ENCODE results near the gene THBS2. TPM values are rescaled to one million over a fixed set of nuclear protein-coding genes. Genes with fewer than 3 reads are reported as not detected.

The THBS2 gene
- total and polyA plus RNA-seq, 10 of the 15 experiments (the other 5 are each of a cell fraction or from before 2014, with no cell fraction given): 0.07 to 0.10 TPM; not detected in 8

GRCh38 chr6:169266261-169266660, 12.6 kb upstream of the THBS2 start:
- no peak overlapping the region for H3K4me2 ChIP-seq (ENCODE audit: control insufficient read depth, insufficient read depth)
- no peak overlapping the region for H3K27ac ChIP-seq (ENCODE audit: control insufficient read depth, insufficient read depth)
- ChIA-PET CTCF (no interaction called here), SMC1A (ENCODE audit: uncharacterized antibody, unreplicated experiment) (no interaction called here), RAD21 (ENCODE audit: unreplicated experiment) (no interaction called here), POLR2A (no interaction called here)
- in situ Hi-C loops (cut with MboI): no loop called here
- H3K4me3 ChIP-seq: no peak overlapping the region
- FAIRE-seq (no peak), DNase-seq (ENCODE audit: low read depth, low spot score) (no peak), ATAC-seq (no peak)
- H3K27me3 ChIP-seq (replicated peaks in 1 of 2; ENCODE audit: control insufficient read depth in 2 of 2, insufficient read depth in 2 of 2, low read length in 1 of 2): no peaks in the 10 kb centered on the region
- no TSS peak for BruUV-seq (replicated peaks)
- intact Hi-C loops (cut with micrococcal nuclease; ENCODE audit: unreplicated experiment): no loop called here
- H4K20me1 ChIP-seq (ENCODE audit: control insufficient read depth, insufficient read depth): no peaks in the 10 kb centered on the region
- no peaks in the 10 kb centered on the region for H3K36me3 ChIP-seq (ENCODE audit: control insufficient read depth in 2 of 2, insufficient read depth in 2 of 2, low read length in 1 of 2)
- TF ChIP-seq, protein P1, sequence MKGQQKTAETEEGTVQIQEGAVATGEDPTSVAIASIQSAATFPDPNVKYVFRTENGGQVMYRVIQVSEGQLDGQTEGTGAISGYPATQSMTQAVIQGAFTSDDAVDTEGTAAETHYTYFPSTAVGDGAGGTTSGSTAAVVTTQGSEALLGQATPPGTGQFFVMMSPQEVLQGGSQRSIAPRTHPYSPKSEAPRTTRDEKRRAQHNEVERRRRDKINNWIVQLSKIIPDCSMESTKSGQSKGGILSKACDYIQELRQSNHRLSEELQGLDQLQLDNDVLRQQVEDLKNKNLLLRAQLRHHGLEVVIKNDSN (IDR thresholded peaks at IDR 0.05; ENCODE audit: borderline replicate concordance, extremely low read length, insufficient read depth, low read depth, low read length): no peak
- no peak for TF ChIP-seq TCF12 (IDR thresholded peaks at IDR 0.05; ENCODE audit: low read depth, low read length)
- TF ChIP-seq SRF (IDR thresholded peaks at IDR 0.05; ENCODE audit: low read depth in 2 of 2, low read length in 2 of 2): no peak
- TF ChIP-seq CHD1 (IDR thresholded peaks at IDR 0.05; ENCODE audit: low read depth, low read length): no peak
- no peak for TF ChIP-seq NR2C2 (IDR thresholded peaks at IDR 0.05; ENCODE audit: borderline replicate concordance, control insufficient read depth, insufficient read length, low read depth)
- TF ChIP-seq, protein P2, sequence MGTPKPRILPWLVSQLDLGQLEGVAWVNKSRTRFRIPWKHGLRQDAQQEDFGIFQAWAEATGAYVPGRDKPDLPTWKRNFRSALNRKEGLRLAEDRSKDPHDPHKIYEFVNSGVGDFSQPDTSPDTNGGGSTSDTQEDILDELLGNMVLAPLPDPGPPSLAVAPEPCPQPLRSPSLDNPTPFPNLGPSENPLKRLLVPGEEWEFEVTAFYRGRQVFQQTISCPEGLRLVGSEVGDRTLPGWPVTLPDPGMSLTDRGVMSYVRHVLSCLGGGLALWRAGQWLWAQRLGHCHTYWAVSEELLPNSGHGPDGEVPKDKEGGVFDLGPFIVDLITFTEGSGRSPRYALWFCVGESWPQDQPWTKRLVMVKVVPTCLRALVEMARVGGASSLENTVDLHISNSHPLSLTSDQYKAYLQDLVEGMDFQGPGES (IDR thresholded peaks at IDR 0.05): no peak
- TF ChIP-seq NRF1 (conservative IDR thresholded peaks at IDR 0.05; ENCODE audit: low read depth, low read length): no peak
- no peak for TF ChIP-seq ESRRA (IDR thresholded peaks at IDR 0.05; ENCODE audit: low read length)
- no peak for TF ChIP-seq SMAD5 (IDR thresholded peaks at IDR 0.05; ENCODE audit: low read depth)
- no peak for TF ChIP-seq MTA3 (IDR thresholded peaks at IDR 0.05; ENCODE audit: borderline replicate concordance, low read length)
- TF ChIP-seq HCFC1 (IDR thresholded peaks at IDR 0.05; ENCODE audit: low read length): no peak
- no peak for TF ChIP-seq BCLAF1 (IDR thresholded peaks at IDR 0.05)
- no peak for TF ChIP-seq RBBP5 (conservative IDR thresholded peaks at IDR 0.05)
- no peak for TF ChIP-seq RAD51 (IDR thresholded peaks at IDR 0.05)
- no peak for TF ChIP-seq RELA (IDR thresholded peaks at IDR 0.05; ENCODE audit: borderline replicate concordance, partially characterized antibody)
- no peak for TF ChIP-seq ZNF24 (IDR thresholded peaks at IDR 0.05)
- no peak for TF ChIP-seq EED (IDR thresholded peaks at IDR 0.05; ENCODE audit: low read depth)
- no peaks in the 10 kb centered on the region for H3K4me1 ChIP-seq (ENCODE audit: control insufficient read depth, insufficient read depth, low read length)
- 31% methylated on average over 5 of the region's 5 CpGs for WGBS (ENCODE audit: insufficient coverage, insufficient replicate concordance, low lambda C conversion rate, missing lambda C conversion rate)
- H3K9ac ChIP-seq (ENCODE audit: control insufficient read depth, insufficient read depth, low read length): no peak overlapping the region
- no peaks in the 10 kb centered on the region for H3K79me2 ChIP-seq (ENCODE audit: control insufficient read depth, insufficient read depth, low read length)
- no peak overlapping the region for H2AFZ ChIP-seq (ENCODE audit: control insufficient read depth, low read depth, low read length)
- no peaks in the 10 kb centered on the region for H3K9me3 ChIP-seq (replicated peaks; ENCODE audit: control insufficient read depth, insufficient read depth, low read length)

Data from GM12878 (cell line).